Stimulated activated CD8-positive, alpha-beta memory T cell treated with anti-CD3 and anti-CD28 coated beads, Interleukin-4, amount 100 ng/mL, for 48 hours (primary cell): Measurements from ENCODE around the gene BRD3.

Source experiments
- DNase-seq: peaks from one replicate; pipeline ENCODE4 v3.0.0-alpha.2; 2020

Gene BRD3

DNA sequence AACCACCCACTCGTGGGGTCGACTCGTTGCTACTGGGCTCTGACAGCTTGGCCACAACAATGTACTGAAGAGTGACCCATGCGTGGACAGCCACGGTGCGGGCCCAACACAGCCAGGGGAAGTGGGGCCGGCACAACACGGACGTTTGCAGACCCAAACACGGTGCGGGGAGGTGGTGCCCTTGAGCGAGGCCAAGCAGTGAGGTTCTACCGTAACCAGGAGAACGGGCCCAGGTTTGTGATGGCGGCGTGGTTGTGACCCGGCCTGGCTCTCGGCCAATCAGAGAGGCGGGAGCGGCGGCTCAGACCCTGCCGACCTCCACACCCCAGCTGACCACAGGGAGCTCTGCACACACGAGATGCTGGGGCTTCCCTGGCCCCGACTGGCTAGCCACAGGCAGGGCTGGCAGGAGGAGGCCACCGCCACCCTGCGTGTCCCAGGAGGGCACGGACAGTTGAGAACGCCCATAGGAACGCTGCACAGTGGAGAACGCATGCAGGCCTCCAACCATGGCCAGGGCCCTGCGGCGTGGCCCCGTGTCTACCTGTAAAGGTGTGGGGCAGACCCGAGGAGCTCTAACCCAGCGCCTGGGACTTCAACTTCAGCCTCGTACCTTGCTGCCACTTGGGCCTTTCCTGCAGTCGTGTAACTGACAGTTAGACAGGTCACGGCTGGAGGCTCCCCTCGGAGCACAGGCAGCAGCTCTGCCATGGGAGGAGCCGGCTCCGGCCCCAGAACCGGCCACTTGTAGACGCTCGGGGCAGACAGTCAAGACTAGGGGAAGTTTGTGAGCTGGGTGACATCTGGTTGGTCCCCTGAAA is 13.7 kb downstream of the BRD3 start:
- DNase-seq, result no peak

GRCh38 chr9:134053401-134053871 is 14.4 kb downstream of the BRD3 start:
- no peak for DNase-seq

DNA sequence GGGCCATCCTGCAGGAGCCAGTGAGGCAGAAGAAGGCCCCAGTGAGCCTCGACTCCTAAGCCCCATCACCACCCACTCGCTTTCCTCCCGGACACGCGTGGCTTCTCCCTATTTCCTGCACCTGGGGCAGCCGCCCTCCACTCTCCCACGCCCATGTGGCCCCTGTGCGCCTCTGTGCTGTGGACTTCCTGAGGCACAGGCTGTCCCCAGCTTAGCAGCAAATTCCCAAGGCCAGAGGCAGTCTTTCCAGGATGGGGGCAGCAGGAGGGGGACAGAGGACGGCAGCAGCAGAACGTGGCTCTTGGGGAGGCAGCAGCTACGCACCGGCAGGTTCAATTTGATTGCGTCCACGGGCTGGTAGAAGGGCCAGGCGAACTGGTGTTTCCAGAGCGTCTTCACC is 14.9 kb downstream of the BRD3 start:
- DNase-seq, result no peak

DNA sequence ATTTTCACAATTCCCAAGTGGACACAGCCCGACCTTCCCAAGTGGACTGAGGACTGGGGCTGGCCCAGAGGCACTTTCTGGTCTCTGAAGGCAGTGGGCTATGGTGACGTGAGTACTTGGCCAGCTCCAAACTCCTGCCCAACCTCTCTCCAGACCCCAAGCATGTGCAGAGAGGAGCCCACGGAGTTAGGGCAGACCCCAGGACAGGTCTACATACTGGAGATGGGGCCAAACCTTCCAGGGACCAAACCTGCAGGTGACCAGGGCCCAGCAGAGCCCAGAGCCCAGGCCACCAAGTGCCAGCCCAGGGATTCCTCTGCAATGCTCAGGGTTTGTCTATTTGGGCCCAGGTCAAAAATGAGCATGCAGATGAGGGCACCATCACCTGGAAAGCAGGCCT is 15.3 kb downstream of the BRD3 start:
- no peak for DNase-seq

DNA sequence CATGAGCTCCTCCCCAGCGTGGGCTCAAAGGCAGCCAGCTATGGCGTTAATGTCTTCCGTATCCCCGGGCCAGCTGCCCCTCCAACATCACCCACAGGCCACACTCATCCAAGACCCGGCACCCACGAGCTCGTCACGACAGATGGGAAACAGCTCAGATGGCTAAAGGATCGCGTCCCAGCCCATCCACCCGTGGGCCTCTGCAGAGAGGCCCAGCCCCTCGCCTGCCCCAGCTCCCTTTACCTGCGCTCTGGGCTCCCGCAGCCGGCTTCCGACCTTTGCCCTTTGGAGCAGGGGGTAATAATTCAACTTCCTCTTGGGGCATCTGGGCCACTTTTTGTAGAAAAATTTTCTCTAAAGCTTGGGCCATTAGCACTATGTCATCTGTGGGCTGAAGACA is 16.5 kb downstream of the BRD3 start:
- no peak for DNase-seq

GRCh38 chr9:134050726-134051125 is 17.1 kb downstream of the BRD3 start:
- no peak for DNase-seq

GRCh38 chr9:134049772-134050588 is 17.8 kb downstream of the BRD3 start:
- DNase-seq, result no peak

DNA sequence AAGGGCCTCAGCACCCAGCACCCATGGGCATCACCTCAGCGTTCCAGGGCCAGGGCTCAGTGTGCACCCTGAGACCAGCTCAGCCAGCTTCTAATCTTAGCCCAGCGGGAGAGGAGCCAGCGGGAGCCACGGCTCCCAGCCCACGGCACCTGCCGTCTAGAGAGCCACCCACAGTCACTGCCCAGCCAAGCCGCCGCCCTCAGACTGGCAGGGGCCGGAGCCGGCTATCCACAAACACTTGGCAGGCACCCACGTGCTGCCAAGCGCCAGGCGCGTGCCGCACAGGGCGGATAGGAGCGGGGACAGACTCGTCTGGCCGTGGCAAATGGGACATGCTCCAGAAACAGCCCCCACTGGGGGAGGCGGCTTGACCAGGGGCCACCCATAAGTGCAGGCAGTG is 18.6 kb downstream of the BRD3 start:
- no peak for DNase-seq

DNA sequence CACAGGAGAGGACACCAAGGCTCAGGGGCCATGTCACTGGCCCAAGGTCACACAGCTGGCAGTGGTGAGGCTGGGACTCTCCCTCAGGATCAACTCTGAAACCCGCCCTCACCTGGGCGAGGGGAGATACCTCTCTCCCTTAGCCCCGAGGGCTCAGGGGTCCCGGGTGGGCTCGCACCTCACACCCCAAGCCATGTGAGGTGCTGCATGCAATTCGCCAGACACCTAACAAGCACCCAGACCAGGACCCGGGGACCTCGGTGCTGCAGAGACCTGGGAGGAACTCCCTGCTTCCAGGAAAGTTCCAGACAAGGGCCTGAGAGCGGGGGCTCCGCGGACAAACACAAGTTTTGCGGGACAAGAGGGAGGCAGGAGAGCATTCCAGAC is 19.3 kb downstream of the BRD3 start:
- DNase-seq, result no peak

DNA sequence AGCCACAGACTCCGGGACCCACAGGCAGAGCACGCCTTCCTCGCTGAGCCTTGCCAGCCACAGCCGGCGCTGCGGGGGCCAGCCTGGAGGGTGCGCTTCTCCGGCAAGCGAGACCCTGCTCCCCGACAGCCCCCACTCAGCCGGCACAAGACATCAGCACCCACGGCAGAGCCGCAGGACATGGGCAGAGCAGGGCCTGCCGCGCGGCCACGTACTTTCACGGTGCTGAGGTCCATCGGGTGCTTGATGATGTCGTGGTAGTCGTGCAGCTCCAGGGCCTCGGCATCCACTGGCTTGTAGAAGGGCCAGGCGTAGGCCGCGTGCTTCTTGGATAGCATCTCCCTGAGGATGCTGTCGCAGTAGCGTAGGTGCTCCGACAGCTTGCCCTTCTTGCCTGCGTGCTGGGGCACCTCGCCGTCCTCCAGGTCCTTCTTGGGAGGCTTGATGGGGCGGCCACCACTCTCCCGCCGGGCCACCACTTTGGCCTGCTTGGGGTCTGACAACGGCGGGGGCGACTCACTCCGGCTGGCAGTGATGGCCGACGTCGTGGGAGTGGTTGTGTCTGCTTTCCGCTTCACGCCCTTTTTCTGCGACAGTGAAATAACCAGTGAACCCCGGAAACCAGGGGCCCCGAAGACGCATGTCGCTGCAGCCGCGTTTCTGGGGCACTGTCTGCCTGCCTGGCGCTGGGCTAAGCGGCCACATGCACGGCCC is 19.8 kb downstream of the BRD3 start:
- DNase-seq, result no peak

DNA sequence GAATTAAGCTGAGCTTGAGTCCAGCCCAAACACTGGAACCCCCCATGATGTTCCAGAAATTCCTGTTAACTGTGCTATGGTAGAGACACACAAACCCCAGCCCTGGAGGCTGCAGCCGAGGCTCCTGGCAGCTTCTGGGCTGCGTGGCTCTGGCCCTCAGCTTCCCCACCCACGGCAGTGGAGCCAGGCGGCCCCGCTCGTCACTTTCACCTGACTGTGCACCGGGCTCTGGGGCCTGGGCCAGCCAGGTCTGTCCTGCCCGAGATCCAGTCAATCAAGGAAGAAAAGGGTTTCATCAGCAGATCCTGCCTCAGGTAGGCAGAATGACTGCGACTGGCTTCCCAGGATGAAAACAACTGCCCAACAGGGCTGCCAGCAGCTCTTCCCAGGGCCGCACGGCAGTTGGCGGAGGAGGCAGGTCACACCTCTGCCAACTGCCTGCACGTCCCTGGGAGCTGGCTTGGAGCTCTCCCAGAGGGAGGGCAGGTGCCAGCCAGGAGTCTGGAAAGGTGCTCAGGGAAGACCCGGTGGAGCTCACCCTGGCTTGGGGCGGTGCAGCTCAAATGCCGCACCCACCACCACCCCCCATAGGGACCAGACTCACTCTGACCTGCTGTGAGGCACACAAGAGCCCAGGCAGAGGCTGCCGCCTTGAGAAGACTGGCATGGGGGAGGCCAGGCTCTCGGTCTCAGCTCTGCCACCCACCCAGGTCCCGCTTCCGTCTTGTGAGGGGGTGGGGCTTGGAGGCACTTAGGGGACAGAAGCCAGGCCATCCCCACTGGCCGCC is 20.7 kb downstream of the BRD3 start:
- no peak for DNase-seq

DNA sequence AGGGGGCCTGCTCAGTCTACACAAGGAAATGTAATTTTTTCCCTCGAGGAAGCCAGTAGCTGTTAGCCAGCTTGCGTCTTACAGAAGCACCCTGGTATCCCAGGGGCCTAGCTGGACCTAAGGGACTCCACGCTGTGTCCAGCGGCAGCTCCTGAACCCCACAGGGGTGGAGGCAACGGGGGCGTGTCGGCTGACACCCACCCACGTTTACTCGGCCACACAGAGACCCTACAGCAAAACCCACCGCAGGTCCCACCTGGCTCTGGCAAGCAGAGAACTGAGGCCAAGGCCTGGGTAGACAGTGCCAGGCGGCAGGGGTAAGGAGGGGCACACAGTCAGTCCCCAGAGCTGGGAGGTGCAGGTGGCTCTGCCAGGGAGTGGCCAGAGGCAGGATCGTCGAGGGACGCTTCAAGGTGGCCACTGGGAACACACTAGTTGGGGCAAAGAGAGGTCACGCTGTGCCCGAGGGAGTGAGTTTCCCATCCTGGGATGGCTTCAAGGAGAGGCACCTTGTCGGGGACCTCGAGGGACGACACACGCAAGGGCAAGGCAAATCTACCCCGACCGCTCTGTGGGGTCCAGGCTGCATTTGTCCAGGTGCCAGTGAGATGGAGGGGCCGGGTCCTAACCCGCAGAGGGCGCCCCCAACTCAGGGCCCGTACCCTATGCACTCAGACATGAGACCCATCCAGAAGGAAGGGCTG is 21.8 kb downstream of the BRD3 start:
- DNase-seq, result no peak

DNA sequence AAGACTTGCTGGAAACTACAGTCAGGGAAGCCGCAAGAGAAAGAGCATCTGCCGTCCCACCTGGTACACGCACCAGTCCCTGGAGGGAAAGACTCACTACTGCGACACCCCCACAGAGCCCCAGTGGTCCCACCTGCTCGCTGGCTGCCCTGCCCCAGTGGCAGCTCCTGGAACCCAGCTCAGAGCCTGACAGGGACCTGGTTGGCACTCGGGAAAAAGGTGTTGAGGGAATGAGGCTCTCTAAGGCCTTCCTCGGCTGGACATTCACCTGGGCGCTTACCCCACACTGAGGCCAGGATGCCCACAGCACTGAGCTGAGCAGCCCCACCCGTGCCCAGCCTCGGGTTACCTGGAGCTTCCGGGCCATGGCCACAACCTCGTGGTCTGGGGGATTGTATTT is 22.9 kb downstream of the BRD3 start:
- DNase-seq, result no peak

- DNase-seq, result no peak
Observed at GRCh38 chr9:134043531-134043988, 24.3 kb downstream of the BRD3 start.

DNA sequence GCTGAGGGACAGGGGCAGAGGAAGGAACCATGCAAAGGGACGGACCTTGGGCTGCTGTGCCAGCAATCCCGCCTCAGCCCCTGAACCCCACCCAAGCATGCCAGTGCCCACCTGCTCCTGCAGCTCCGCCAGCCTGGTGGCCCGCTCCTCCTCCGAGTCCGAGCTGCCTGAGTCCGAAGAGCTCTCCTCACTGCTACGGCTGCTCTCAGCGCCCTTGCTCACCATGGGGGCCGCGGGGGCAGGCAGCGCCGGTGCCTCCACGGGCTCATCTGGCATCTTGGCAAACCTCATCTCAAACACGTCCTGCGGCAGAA is 26.2 kb downstream of the BRD3 start:
- no peak for DNase-seq

DNA sequence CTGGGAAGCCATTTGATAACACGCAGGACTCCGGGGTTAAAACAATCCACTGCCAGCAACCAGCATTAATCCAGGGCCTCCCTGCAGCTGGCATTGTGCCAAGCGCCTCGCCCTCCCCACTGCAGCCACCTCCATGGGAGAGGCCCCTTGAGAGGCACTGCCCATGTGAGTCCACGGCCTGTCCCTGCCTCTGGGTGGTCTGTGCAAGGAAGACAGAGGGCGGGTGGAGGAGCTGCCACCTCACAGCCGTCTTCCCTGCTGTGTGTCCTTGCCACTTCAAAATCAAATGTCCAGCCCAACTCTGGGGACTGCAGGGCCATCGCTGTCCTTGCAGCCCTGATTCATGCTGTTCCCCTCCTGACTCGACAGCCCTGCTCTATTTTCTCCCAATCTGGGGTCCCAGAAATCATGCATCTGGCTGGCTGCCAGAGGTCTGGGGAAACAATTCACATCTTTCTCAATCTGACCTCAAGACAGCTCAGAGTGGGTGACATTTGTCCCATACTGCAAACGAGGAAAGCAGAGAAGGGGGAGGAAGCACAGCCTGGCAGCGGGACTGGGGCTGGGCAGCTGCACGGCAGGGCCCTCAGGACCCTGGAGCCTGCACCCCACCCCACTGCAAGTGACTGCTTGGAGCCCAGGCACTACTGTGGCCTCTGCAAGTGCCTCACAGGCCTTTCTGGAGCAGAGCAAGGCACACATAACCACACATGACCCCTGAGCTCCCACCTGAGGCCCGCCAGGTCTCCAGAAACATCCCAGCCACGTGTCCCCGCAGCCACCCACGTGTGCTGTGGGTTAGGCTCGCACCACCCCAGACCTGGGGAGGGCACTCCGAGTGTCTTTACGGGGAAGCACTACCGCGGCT is 26.8 kb downstream of the BRD3 start:
- no peak for DNase-seq

GRCh38 chr9:134040176-134040565 is 27.7 kb downstream of the BRD3 start:
- no peak for DNase-seq

GRCh38 chr9:134039386-134040175 is 28.2 kb downstream of the BRD3 start:
- DNase-seq, result no peak

- DNase-seq, result no peak
Observed at GRCh38 chr9:134037641-134038040, 30.2 kb downstream of the BRD3 start.

DNA sequence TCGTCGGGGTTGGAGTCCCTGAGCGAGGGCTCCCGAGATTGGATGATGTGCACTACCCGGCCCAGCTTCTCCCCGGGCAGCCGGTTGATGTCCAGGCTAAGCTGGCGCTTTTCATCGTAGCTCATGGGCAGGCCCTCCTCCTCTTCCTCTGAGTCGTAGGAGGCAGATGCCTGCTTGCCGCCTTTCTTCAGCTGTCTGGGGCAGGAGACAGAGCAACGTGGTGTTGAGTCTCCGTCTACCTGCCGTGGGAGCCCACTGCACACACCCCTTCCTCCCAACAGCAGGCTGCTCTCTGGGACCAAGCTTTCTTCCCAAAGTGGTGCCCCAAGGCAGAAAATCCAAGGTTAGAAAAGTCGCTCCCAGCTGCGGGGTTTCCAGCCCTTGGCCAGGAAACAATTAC is 31.7 kb downstream of the BRD3 start:
- no peak for DNase-seq
